GM10847 (cell line): ENCODE measurements around the gene TP53I11.

Experiments
- POLR2A ChIP-seq: IDR thresholded peaks from 2 replicates; pipeline ENCODE4 v1.6.1; 2011; ENCODE audit not compliant: insufficient read length; ENCODE audit errors: extremely low read depth

TP53I11 gene

GRCh38 chr11:44983786-44984185, 33.1 kb upstream of the TP53I11 start:
- no peak for TF ChIP-seq POLR2A

DNA sequence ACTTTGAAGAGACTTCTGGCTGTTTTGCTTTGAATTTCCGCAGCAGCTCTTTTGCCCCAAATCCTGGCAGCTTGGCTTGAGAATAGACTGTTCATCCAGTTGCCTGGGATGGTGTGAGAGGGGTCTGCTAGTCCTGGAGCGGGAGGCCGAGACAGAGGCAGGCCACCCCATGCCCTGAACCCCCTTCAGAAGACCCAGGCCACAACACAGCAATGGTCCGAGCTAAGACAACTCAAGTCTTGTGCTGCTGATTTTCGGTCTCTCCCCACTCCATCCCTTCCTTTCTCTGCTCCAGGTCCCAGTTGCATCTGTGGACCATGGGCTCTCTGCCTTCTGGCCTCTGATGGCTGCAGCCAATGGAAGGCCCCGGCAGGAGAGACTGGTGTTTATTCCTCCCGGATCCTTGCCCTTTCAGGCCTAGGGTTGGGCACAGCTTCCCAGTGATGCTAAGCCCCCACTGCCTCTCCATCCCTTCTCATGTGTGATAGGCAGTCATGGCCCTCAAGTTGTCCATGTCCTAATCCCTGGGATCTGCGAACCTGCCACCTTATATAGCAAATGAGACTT, 31.9 kb upstream of the TP53I11 start:
- no peak for TF ChIP-seq POLR2A

- no peak for TF ChIP-seq POLR2A
Observed at GRCh38 chr11:44980533-44981427, 30.1 kb upstream of the TP53I11 start.

- TF ChIP-seq POLR2A: no peak
Observed at GRCh38 chr11:44979543-44980399, 29.1 kb upstream of the TP53I11 start.

GRCh38 chr11:44978961-44979331, 28.3 kb upstream of the TP53I11 start:
- TF ChIP-seq POLR2A: no peak

DNA sequence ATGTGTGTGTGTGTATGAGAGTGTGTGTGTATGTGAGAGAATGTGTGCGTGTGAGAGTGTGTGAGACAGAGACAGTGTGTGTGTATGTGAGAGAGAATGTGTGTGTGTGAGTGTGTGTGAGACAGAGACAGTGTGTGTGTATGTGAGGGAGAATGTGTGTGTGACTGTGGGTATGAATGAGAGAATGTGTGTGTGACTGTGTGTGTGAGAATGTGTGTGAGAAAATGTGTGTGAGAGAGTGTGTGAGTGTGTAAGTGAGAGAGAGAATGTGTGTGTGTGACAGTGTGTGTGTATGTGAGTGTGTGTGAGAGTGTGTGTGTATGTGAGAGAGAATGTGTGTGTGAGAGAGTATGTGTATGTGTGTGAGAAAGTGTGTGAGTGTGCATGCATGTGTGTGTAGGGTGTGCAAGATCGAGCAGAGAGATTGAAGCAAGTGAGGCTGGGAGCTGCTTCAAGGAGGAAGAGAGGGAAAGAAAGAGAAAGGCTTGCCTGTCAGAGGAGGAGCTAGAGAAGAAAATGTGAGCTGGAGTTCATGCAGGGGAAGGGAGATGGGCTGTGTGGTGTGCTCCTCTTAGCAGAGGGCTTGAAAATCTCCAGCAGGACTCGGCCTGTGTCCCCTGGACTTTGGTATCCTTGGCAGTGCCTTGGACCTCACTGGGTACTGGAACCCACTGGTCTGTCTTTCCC, 27.7 kb upstream of the TP53I11 start:
- no peak for TF ChIP-seq POLR2A

DNA sequence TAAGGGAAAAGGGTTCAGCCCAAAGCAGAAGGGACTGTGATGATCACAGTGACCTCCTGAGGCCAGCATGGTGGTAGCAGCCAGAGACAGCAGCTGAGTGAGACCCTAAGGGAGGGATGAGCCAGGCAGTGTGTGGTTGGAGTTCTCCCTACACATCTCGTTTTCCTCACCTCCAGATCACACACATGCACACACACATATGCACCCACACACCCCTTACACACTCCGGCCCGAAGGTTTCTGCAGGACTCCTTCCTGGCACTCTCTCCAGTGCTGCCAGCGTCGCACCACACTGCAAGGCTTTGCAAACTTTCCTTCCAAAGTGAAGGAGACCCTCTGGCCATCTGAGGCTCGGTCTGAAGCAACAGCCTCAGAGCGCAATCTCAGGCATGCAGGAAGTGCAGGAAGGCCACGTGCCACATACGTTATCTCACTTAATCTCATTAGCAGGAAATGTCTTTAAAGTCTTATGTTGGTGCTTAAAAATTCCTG, 26.9 kb upstream of the TP53I11 start:
- TF ChIP-seq POLR2A: no peak

DNA sequence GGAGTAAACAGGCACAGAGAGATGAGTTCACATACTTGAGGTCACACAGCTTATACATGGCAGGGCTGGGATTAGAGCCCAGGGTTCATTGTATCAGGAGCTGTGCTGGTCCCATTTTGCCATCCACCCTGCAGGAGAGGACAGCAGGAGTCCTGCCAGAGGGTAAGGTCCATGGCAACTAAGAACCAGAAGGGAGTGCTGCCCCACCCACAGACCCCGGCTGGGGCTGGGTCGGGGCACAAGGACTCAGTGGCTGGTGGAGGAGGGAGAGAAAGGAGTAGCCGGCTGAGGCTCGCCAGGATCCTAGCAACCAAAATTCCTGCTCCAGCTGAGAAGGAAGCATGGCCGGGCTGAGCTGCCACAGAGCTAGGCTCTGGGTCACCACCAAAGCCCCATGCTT, 25.9 kb upstream of the TP53I11 start:
- no peak for TF ChIP-seq POLR2A

- TF ChIP-seq POLR2A: no peak
Observed at GRCh38 chr11:44974402-44975000, 23.8 kb upstream of the TP53I11 start.

DNA sequence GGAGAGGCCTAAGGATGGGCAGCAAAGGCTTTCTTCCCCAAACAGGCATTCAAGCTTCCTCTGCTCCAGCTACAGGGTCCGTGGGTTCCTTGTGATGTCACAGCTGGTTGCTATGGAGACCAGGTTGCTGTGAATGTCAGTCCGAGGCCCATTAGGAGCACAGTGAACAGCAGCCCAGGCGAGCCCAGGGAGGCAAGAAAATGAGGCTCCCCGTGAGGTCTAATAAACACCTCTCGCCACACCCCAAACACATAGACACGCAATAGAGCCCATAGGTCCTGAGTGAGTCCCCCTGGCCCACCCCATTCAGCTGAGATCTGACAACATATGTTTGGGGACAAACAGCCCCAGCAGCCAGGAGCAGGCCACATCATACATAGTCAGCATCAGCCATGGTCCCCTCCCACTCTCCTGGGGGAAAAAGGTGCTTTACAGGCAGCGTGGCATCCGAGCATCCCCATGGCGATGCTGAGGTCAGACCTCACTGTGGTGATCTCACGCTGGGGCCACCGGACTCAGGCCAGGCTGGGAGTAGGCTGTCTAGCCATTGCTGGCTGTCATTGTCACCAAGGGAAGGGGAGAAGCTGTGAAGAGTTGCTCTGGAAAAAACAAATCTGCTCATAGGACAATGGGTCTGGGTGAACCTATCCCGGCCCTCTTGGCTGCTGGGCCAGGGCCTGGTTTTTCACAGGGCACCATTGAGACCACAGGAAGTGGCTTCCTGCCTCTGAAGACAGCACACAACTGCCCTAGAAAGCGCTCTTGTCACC, 23.1 kb upstream of the TP53I11 start:
- no peak for TF ChIP-seq POLR2A

- TF ChIP-seq POLR2A: no peak
Observed at GRCh38 chr11:44972746-44973435, 22.2 kb upstream of the TP53I11 start.

- TF ChIP-seq POLR2A: no peak
Observed at GRCh38 chr11:44971185-44971584, 20.5 kb upstream of the TP53I11 start.

DNA sequence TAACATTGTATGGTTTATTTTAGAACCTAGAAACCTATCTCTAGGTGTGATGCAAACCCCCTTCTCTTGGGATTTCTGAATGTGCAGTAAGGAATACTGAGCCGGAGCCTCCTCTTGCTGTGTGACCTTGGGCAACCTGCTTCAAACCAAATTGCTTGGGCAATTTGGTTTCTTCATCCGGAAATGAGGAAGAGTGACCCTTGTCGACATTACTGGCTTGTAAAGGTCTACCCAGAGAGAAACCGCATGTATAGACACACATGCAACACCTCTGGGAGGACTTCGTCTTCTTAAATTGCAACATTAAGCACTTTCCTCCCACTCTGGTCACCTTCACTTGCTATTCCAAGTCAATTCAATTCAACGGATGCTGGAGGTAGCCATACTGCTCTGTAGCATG, 19.6 kb upstream of the TP53I11 start:
- no peak for TF ChIP-seq POLR2A

DNA sequence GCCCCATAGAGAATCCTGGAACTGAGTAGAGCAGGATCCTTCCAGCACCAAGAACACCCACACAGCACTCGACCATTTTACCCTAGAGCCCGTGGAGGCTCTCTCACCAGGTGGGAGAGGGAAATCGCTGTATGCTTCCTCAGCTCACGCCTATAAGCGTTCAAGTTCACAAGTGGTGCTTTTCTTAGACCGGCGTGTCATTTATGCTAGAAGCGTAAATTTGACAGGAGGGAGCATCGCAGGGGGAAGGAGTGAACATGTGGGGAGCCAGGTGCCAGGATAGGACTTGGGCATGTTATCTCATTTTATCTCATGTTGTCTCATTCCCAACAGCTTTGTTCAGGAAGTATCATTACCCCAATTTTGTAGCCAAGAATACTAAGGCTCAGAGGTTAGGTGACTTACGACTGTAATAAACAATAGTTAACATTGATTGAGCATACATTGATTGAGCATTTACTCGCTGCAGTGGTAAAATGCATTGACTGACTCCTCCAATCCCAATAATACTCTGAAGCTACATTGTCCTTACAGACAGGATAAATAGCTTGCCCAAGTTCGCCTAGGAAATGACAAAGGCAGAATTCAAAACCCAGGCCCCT, 19.1 kb upstream of the TP53I11 start:
- TF ChIP-seq POLR2A: no peak
